GM18519 (cell line): Measurements from ENCODE around the gene NXPH4.

ENCODE experiments used
- ATAC-seq: cut with Tn5 transposase; IDR thresholded peaks from one replicate; pipeline ENCODE4 v1.9.1; 2021; ENCODE audit warnings: mild to moderate bottlenecking, moderate library complexity; ENCODE audit not compliant: unreplicated experiment, low FRiP score

Gene NXPH4

DNA sequence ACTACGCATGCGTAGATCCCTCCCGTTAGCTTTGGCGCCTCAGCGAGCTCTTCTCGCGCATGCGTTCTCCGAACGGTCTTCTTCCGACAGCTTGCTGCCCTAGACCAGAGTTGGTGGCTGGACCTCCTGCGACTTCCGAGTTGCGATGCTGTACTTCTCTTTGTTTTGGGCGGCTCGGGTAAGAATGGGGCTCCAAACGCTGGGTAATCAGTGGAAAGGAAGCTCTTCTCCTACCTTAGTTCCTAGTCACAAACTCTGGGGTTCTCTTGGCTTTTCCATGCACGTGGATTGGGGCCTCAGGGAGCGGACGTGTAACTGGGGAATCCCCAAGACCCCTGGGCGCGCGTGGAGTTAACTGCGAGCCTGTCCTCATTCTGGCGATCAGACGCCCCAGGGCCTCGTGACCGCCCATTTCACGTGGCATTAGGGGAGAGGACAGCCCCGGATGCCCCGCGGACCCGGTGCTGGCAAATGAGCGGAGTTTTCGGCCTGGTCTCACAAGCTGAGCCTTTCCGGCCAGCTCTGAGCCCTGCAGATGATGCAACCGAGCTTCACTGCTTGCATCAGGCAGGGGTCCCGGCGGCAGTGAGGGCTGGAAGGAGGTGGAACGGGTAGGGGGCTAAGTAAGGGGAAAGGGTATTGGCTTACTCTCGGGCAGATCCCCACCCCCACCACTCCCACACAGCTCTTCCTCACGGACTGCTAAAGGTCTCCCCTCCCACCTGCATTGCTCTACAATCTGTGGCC, 13.2 kb downstream of the NXPH4 start, which contains the start of gene SHMT2:
TSS of gene SHMT2 (plus strand) at position 78 of the 747 bp plus-strand sequence. CDS start at position 146, 68 bp downstream.
- ATAC-seq: peak; percentile 60

DNA sequence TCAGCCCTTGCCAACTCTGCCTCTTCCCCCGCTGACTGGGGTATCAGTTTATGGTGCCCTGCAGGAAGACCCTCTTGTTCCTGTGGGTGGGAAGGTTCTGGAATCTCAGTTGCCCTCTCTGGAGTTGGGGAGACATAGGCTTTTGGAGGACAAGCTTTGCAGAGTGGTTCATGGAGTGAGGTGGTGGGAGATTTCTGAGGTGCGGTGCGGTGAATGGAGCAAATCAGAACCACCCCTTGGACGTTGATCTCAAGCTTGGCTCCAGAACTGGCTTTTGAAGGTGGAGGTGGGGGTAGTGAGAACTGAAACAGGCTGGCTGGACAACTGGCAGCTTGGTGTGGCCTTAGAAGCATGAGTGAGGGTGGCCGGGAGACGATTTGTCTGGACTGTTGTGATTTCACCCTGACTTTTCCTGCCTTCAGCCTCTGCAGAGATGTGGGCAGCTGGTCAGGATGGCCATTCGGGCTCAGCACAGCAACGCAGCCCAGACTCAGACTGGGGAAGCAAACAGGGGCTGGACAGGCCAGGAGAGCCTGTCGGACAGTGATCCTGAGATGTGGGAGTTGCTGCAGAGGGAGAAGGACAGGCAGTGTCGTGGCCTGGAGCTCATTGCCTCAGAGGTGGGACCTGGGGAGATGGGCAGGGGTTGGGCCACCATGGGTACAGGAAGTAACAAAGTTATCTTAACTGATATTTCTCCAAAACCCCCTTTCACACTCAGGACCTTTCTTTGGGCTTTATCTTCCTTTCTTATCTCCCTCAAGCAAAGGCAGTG, 14.0 kb downstream of the NXPH4 start:
- ATAC-seq: no peak

- ATAC-seq: no peak
Observed at GRCh38 chr12:57231276-57232021, 14.9 kb downstream of the NXPH4 start.

GRCh38 chr12:57232156-57232756, 15.7 kb downstream of the NXPH4 start:
- no peak for ATAC-seq

- ATAC-seq: no peak
Observed at GRCh38 chr12:57233357-57234232, 17.0 kb downstream of the NXPH4 start.

DNA sequence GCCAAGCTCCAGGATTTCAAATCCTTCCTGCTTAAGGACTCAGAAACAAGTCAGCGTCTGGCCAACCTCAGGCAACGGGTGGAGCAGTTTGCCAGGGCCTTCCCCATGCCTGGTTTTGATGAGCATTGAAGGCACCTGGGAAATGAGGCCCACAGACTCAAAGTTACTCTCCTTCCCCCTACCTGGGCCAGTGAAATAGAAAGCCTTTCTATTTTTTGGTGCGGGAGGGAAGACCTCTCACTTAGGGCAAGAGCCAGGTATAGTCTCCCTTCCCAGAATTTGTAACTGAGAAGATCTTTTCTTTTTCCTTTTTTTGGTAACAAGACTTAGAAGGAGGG, 17.6 kb downstream of the NXPH4 start:
- ATAC-seq: no peak

- no peak for ATAC-seq
Observed at GRCh38 chr12:57234571-57235016, 18.0 kb downstream of the NXPH4 start.

- no peak for ATAC-seq
Observed at GRCh38 chr12:57235017-57235727, 18.6 kb downstream of the NXPH4 start.

GRCh38 chr12:57235728-57236131, 19.1 kb downstream of the NXPH4 start:
- no peak for ATAC-seq

DNA sequence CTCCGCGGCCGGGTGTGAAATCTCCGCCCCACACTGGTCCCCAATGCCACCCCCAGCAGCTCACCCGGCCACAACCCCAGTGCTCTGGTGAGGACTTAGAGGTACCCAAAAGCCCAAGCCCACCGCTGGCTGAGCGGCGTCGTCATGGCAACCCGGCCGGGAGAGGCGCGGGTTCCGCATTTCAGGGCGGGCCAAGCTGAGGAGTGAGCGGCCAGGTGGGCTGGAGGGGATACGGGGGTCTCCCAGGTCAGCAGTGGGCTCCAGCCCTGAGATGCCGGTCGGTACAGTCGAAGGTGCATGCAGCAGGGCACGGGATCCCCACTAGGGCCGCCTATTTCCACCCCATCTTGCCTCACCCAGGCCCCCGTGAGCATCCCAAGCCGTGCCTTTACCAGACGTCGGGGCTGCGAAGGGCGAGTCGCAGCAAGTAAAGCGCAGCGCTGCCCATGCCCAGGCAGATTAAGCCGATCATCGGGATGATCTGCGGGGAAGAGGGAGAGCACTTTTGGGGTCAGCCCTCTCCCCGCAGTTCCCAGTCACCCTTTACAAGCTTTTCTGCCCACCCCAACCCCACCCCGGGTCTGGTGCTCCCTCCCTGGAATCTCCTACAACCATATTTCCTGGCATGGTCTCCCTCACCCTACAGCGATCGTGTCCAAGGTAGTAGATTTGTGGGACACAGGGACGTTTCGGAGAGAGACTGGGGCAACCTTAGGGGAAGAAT, 19.8 kb downstream of the NXPH4 start:
- ATAC-seq: no peak

- no peak for ATAC-seq
Observed at GRCh38 chr12:57236925-57237595, 20.5 kb downstream of the NXPH4 start.

GRCh38 chr12:57237596-57237931, 21.0 kb downstream of the NXPH4 start:
- no peak for ATAC-seq

GRCh38 chr12:57237932-57238853, 21.6 kb downstream of the NXPH4 start:
- no peak for ATAC-seq

DNA sequence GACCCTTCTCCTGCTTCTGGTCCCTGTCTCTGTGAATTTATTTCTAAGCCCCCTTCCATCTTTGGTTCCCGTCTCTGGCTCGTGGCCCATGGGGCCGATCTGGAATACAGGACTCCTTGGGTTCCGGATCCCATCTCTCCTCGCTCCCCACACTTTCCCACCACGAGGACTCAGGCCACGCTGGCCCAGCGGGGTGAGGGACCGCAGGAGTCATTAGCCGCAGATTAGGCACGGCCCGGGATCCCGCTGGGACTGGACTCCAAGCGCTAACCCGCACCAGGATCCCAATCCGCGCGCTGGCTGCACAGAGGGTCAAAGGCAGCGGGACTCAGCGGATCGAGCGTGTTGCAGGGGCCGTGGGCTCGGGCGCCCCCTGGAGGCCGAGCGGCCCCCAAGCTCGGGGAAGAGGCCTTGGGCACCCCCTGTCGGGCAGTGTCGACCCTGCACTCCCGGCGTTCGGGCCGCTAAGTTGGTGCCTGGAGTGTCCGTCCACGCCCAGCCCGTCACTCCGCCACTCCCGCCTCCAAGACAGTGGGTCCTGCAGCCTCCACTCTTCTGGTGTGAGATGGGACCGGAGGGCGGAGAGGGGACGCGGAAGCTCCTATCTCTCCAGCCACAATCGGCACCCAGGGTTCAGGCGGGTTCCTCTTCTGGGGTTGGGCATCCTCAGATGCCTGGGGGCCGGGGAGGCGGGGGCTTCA, 22.4 kb downstream of the NXPH4 start:
- ATAC-seq: peak; percentile 47

GRCh38 chr12:57239587-57240065, 23.0 kb downstream of the NXPH4 start:
- ATAC-seq: no peak
